Endothelial cell of umbilical vein (primary cell): ENCODE measurements around the gene CFAP46. TPM values are rescaled to one million over a fixed set of nuclear protein-coding genes. Genes with fewer than 3 reads are reported as not detected.

ENCODE experiments used
- BruUV-seq: library from RNA; stranded (reverse); fragments of 400-500 nt; replicated peaks from 2 replicates; lab custom pipeline; 2021; lab: Mats Ljungman, UMichigan
- CTCF ChIA-PET: fragments of 300-600, 350-600 bp; sonication (Branson Sonifier 250); formaldehyde crosslinking; loops from one replicate; lab custom pipeline; 2021; ENCODE audit warnings: antibody characterized with exemption, inconsistent platforms; lab: Charles Lee
- POLR2A ChIA-PET: fragments of 300-600, 350-600 bp; sonication (Branson Sonifier 250); formaldehyde crosslinking; loops from one replicate; lab custom pipeline; 2021; ENCODE audit warnings: antibody characterized with exemption, inconsistent platforms; lab: Charles Lee
- DNase-seq: peaks from one replicate; pipeline ENCODE4 v3.0.0-alpha.2; 2011; ENCODE audit warnings: low read depth, low spot score
- FAIRE-seq: peaks from 2 replicates; lab custom pipeline; 2011; peaks lifted over from hg19 to GRCh38; lab: Jason Lieb, UNC
- H2AFZ ChIP-seq: 2 replicates; pipeline ENCODE4 v1.6.0; 2012; ENCODE audit warnings: low read depth, low read length, control low read depth, inconsistent platforms
- H3K27ac ChIP-seq: 2 replicates; pipeline ENCODE4 v1.5.1; 2011; ENCODE audit warnings: low read depth, mild to moderate bottlenecking, control low read depth, low read length, moderate library complexity; ENCODE audit not compliant: insufficient read depth
- H3K27me3 ChIP-seq, 2 experiments: 2 replicates each; pipeline versions ENCODE4 v1.6.0 to v1.6.1; 2011; ENCODE audit warnings: low read length in 2 of 2, mixed read lengths in 1 of 2; ENCODE audit not compliant: control insufficient read depth in 2 of 2, insufficient read depth in 2 of 2
- H3K36me3 ChIP-seq, 2 experiments: 2 replicates in 1 of 2; 3 replicates in 1 of 2; pipeline ENCODE4 v1.5.1; 2011; ENCODE audit warnings: low read length in 2 of 2, mild to moderate bottlenecking in 1 of 2, moderate library complexity in 1 of 2; ENCODE audit not compliant: control insufficient read depth in 2 of 2, insufficient read depth in 2 of 2; ENCODE audit errors: extremely low read depth in 1 of 2
- H3K4me1 ChIP-seq: 3 replicates; pipeline ENCODE4 v1.5.1; 2011; ENCODE audit warnings: mild to moderate bottlenecking, low read length; ENCODE audit not compliant: control insufficient read depth, insufficient read depth; ENCODE audit errors: extremely low read depth
- H3K4me2 ChIP-seq: 2 replicates; pipeline ENCODE4 v1.6.1; 2011; ENCODE audit warnings: low read length, control low read depth, mixed read lengths; ENCODE audit not compliant: insufficient read depth
- H3K4me3 ChIP-seq, 3 experiments: fragments of 200-600 bp in 1 of 3; sonication (generic), shearing (Covaris generic) in 1 of 3; replicated peaks in 1 of 3; 2 replicates each; pipeline ENCODE4 v1.5.1; 2011 to 2016; ENCODE audit warnings: control low read depth in 3 of 3, low read length in 3 of 3, mild to moderate bottlenecking in 2 of 3, inconsistent platforms in 1 of 3, low read depth in 1 of 3, moderate library complexity in 1 of 3; ENCODE audit not compliant: insufficient read depth in 1 of 3
- H3K79me2 ChIP-seq: 2 replicates; pipeline ENCODE4 v1.6.0; 2012; ENCODE audit warnings: low read length, inconsistent platforms; ENCODE audit not compliant: control insufficient read depth, insufficient read depth
- H3K9ac ChIP-seq: replicated peaks from 2 replicates; pipeline ENCODE3; 2011; ENCODE audit warnings: low read length, control low read depth; ENCODE audit not compliant: insufficient read depth; ENCODE audit errors: extremely low read depth
- H3K9me1 ChIP-seq: replicated peaks from 3 replicates; pipeline ENCODE4 v1.6.0; 2011; ENCODE audit warnings: mild to moderate bottlenecking, low read length; ENCODE audit not compliant: control insufficient read depth, insufficient read depth; ENCODE audit errors: extremely low read depth
- H3K9me3 ChIP-seq: replicated peaks from 2 replicates; pipeline ENCODE4 v1.5.1; 2012; ENCODE audit warnings: low read length, inconsistent platforms; ENCODE audit not compliant: control insufficient read depth, insufficient read depth
- H4K20me1 ChIP-seq: replicated peaks from 2 replicates; pipeline ENCODE3; 2011; ENCODE audit warnings: mild to moderate bottlenecking, low read length; ENCODE audit not compliant: control insufficient read depth, insufficient read depth; ENCODE audit errors: extremely low read depth
- CTCF ChIP-seq, 2 donors: IDR thresholded peaks; 1 replicate in 1 of 2; 2 replicates in 1 of 2; pipeline ENCODE4 v1.5.1; 2011; ENCODE audit warnings: low read length in 2 of 2, mild to moderate bottlenecking in 2 of 2, moderate library complexity in 2 of 2, control low read depth in 1 of 2, inconsistent platforms in 1 of 2, low read depth in 1 of 2; ENCODE audit not compliant: insufficient read depth in 1 of 2; ENCODE audit errors: extremely low read depth in 1 of 2
- EZH2 ChIP-seq: IDR thresholded peaks from 2 replicates; pipeline ENCODE4 v1.6.1; 2012; ENCODE audit warnings: borderline replicate concordance, low read depth, mild to moderate bottlenecking, moderate library complexity, low read length, inconsistent platforms; ENCODE audit not compliant: severe bottlenecking
- FOS ChIP-seq: IDR thresholded peaks from 2 replicates; pipeline ENCODE4 v1.6.1; 2011; ENCODE audit warnings: mild to moderate bottlenecking, low read length, moderate library complexity, borderline replicate concordance; ENCODE audit not compliant: insufficient read depth
- GATA2 ChIP-seq: IDR thresholded peaks from 2 replicates; pipeline ENCODE4 v1.7.0; 2011; ENCODE audit warnings: low read depth, mild to moderate bottlenecking, moderate library complexity, mixed read lengths, low read length; ENCODE audit not compliant: insufficient read length, insufficient read depth
- JUN ChIP-seq: IDR thresholded peaks from 2 replicates; pipeline ENCODE4 v1.6.1; 2011; ENCODE audit warnings: borderline replicate concordance, low read depth; ENCODE audit not compliant: insufficient read length, insufficient read depth
- MAX ChIP-seq: IDR thresholded peaks from 2 replicates; pipeline ENCODE4 v1.6.1; 2011; ENCODE audit not compliant: insufficient read depth, insufficient read length
- MYC ChIP-seq: IDR thresholded peaks from one replicate; pipeline ENCODE4 v1.6.1; 2011; ENCODE audit warnings: mild to moderate bottlenecking, low read depth, low read length
- POLR2A ChIP-seq: IDR thresholded peaks from 2 replicates; pipeline ENCODE4 v1.6.1; 2012; ENCODE audit warnings: low read depth, mild to moderate bottlenecking, control low read depth, low read length
- POLR2AphosphoS5 ChIP-seq: IDR thresholded peaks from 2 replicates; pipeline ENCODE4 v1.6.1; 2012; ENCODE audit warnings: low read depth, mild to moderate bottlenecking, control low read depth, low read length, moderate library complexity; ENCODE audit not compliant: insufficient read depth
- dilution Hi-C: fragments of 300-500 bp; cut with MboI; formaldehyde crosslinking; loops from one replicate; pipeline ENCODE4 v1.15.0; 2019; ENCODE audit warnings: low sequenced_read_pairs; ENCODE audit not compliant: extremely low pct_ligation_motif_present
- intact Hi-C: fragments of 100-400 bp; cut with micrococcal nuclease; formaldehyde crosslinking; loops from one replicate; pipeline ENCODE4 v1.10.0; 2022
- polyA plus RNA-seq, 4 experiments: library from polyadenylated mRNA; depleted of rRNA in 3 of 4; stranded (reverse) in 3 of 4; unstranded in 1 of 4; fragments of >200 nt; gene quantifications; 2 replicates each; pipeline versions ENCODE4 v1.2.1 to v1.2.3, GENCODE V29; 2011 to 2012; ENCODE audit warnings: missing spikeins in 1 of 4
- total RNA-seq: library from RNA; stranded (reverse); gene quantifications from 2 replicates; pipeline ENCODE4 v1.2.3, GENCODE V29; 2021

The CFAP46 gene
- total and polyA plus RNA-seq, 2 donors (not counting 3 experiments of a cell fraction or from before 2014, with no cell fraction given) = 0.75 to 0.98 TPM

GRCh38 chr10:132813001-132813401 is 129.4 kb downstream of the CFAP46 start:
- Histone ChIP-seq H3K4me1 (no peaks in the 10 kb centered on the region), H3K9me1 (no peaks in the 10 kb centered on the region), H3K27me3 (no peaks in the 10 kb centered on the region), H3K9ac (no peak overlapping the region), H3K36me3 (no peaks in the 10 kb centered on the region), H2AFZ (no peak overlapping the region), H3K27ac (no peak overlapping the region), H3K4me2 (no peak overlapping the region), H3K9me3 (no peaks in the 10 kb centered on the region), H3K79me2 (no peaks in the 10 kb centered on the region), H4K20me1 (no peaks in the 10 kb centered on the region), H3K4me3 (no peak overlapping the region)
- ChIA-PET CTCF (no interaction called here), POLR2A (no interaction called here)
- TF ChIP-seq FOS = no peak
- TF ChIP-seq CTCF (IDR thresholded peaks at IDR 0.05; ENCODE audit: extremely low read depth in 1 of 2, insufficient read depth in 1 of 2, low read depth in 1 of 2, low read length in 2 of 2) = no peak
- TF ChIP-seq POLR2A = no peak
- TF ChIP-seq EZH2 = no peak
- TF ChIP-seq MAX = no peak
- no peak for TF ChIP-seq GATA2
- TF ChIP-seq JUN = no peak
- TF ChIP-seq MYC = no peak
- TF ChIP-seq POLR2AphosphoS5 = no peak
- FAIRE-seq (no peak), DNase-seq (no peak)
- intact Hi-C loops = no loop called here
- dilution Hi-C loops = no loop called here
- BruUV-seq = no TSS peak
